ENCODE measurements around the gene ALAS2. TPM values are rescaled to one million over a fixed set of nuclear protein-coding genes. Genes with fewer than 3 reads are reported as not detected.

The ALAS2 gene
- total and polyA plus RNA-seq, 5 experiments from 2014 or later = not detected

DNA sequence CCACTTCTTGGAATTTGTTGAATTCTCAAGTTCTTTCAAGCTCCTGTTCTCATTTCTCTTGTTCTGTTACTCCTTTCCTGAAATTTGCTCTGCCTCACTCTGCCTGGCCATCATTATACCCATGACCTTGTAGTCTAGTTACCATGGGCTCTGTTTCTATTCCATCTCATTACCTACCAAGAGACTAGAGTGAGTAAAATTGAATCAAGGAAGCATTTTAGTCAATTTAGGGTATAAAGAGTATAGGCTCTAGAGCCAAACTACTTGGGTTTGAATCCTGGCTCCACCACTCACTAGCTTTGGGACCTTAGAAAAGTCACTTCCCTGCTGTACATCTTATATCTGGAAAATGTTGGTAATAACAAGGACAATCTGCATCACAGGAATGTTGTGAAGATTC, 2.2 kb downstream of the ALAS2 start:
- Mint-ChIP-seq H3K36me3 (peaks cover 0 to 2% (median 0%) of the 10 kb centered on the region in 3 donors), H3K27me3 (no peaks in the 10 kb centered on the region), H3K27ac (no peak overlapping the region), H3K4me3 (no peak overlapping the region), H3K9me3 (no peaks in the 10 kb centered on the region), H3K4me1 (peaks cover 3 to 11% (median 7%) of the 10 kb centered on the region in 4 donors)
- ATAC-seq = no peak
- no peak for DNase-seq
- POLR2A ChIA-PET = no interaction called here

DNA sequence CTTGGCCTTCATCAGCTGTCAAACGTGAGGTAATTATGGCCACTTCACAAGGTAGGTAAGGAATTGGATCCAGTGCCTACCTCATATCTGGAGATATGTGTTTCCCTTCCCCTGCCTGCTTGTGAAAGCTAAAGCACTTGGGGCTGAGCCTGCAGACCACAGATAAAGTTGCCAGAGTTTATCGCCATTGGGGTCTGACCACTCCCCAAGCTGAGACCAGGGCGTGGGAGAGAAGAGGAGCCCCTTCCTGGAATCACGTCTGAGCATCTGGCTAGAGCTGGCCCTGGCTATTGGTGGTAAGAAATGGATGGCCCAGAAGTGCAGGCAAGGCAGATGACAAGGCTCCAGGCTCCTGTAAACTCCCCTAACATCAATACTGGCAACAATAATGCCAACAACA, 2.7 kb downstream of the ALAS2 start:
- DNase-seq (no peak), ATAC-seq (no peak)
- H3K36me3 Mint-ChIP-seq = peaks cover 0 to 2% (median 0%) of the 10 kb centered on the region in 3 donors
- peaks cover 3 to 11% (median 7%) of the 10 kb centered on the region in 4 donors for H3K4me1 Mint-ChIP-seq
- no peak overlapping the region for H3K27ac Mint-ChIP-seq
- H3K27me3 Mint-ChIP-seq = no peaks in the 10 kb centered on the region
- H3K9me3 Mint-ChIP-seq = no peaks in the 10 kb centered on the region
- H3K4me3 Mint-ChIP-seq = no peak overlapping the region
- POLR2A ChIA-PET = no interaction called here

DNA sequence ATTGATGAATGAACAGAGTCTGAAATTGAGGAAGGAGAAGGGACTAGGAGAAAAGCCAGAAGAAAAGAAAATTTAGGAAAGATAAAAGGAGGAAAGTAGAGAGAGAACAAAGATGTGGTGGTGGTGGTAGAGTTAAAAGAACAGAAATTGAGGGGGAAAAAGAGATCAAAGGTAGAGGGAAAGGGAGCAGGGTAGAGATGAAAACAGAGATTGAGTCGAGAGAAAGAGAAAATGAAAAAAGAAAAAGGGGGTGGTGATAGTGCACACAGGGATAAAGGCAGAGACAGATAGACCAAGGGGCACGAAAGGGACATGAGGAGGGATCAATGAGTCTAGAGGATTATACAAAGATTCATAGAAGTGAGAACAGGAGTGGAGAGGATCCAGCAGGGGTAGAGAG, 3.9 kb downstream of the ALAS2 start:
- Mint-ChIP-seq H3K27me3 (no peaks in the 10 kb centered on the region), H3K36me3 (peaks cover 0 to 2% (median 0%) of the 10 kb centered on the region in 3 donors), H3K4me1 (peaks cover 3 to 11% (median 7%) of the 10 kb centered on the region in 4 donors), H3K9me3 (no peaks in the 10 kb centered on the region), H3K4me3 (no peak overlapping the region), H3K27ac (peak overlapping the region in 3 of 10 donors; percentile 61 to 72 (median 61))
- POLR2A ChIA-PET = no interaction called here
- ATAC-seq = no peak
- DNase-seq = no peak

DNA sequence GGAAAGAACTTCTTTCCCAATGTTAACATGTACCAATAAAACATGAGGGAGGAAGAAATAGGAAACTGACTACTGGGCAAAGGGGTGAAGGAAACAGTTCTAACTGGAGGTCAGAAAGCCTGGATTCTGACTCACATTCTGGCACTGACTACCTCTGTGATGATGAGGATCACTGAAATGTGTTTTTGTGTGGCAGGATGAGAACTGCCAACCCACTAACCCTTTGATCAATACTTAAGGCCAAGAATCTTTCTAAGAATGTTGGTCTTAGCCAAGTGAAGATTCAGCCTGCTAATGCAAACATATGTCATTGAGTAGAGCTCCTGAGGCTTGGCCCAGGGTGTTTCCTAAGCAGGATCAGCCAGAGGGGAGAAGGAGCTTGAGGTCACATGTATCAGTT, 4.6 kb downstream of the ALAS2 start:
- H3K27me3 Mint-ChIP-seq = peaks cover 0 to 1% (median 0%) of the 10 kb centered on the region in 5 donors
- DNase-seq = no peak
- H3K4me1 Mint-ChIP-seq = peaks cover 3 to 11% (median 7%) of the 10 kb centered on the region in 4 donors
- H3K27ac Mint-ChIP-seq = peak overlapping the region in 1 of 10 donors; percentile 72
- no peaks in the 10 kb centered on the region for H3K9me3 Mint-ChIP-seq
- no peak for ATAC-seq
- POLR2A ChIA-PET = no interaction called here
- H3K4me3 Mint-ChIP-seq = no peak overlapping the region
- H3K36me3 Mint-ChIP-seq = peaks cover 0 to 6% (median 0%) of the 10 kb centered on the region in 3 donors

DNA sequence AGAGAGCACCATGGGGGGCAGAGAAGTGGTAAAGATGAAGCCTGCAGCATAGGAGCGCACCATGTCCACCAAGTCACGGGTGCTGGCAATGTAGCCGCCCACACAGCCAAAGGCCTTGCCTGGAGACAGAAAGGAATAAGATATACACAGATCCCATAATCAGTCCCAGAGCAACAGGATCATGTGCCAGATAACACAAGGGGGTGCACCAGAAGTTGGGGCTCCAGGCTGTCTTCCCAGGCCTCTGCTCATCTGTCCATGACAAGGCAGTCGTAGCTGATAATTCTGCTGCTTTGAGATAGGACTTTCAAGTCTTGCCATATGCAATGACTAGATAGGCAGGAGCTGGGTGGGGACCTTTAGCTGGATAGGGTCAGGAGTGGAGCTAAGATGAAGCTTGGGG, 15.9 kb downstream of the ALAS2 start:
- H3K9me3 Mint-ChIP-seq = no peaks in the 10 kb centered on the region
- H3K27me3 Mint-ChIP-seq = no peaks in the 10 kb centered on the region
- H3K4me1 Mint-ChIP-seq = peaks cover 0 to 3% (median 1%) of the 10 kb centered on the region in 4 donors
- H3K36me3 Mint-ChIP-seq = no peaks in the 10 kb centered on the region
- H3K27ac Mint-ChIP-seq = no peak overlapping the region
- POLR2A ChIA-PET = no interaction called here
- ATAC-seq (no peak), DNase-seq (no peak)
- H3K4me3 Mint-ChIP-seq = no peak overlapping the region

DNA sequence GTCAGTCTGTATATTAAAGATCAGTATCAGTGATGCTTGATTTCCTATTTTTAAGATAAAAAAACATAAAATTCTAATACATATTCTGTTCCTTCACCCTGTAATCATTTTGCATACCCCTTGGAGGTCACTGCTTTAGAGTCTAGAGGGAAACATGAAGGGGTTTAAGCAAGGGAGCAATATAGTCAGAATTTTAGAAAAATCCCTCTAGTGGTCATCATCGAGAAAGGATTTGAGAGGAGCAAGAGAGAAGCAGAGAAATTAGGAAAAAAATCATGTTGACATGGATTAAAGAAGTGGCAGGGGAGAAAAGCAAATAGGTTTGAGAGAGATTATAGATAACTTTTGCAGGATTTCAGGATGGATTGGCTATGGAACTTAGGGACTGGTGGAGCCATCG, 19.5 kb downstream of the ALAS2 start:
- no peak for DNase-seq
- Mint-ChIP-seq H3K4me1 (peaks cover 2 to 21% (median 10%) of the 10 kb centered on the region in 4 donors), H3K4me3 (no peak overlapping the region), H3K27me3 (no peaks in the 10 kb centered on the region), H3K27ac (no peak overlapping the region), H3K9me3 (no peaks in the 10 kb centered on the region), H3K36me3 (peaks cover 0 to 10% (median 0%) of the 10 kb centered on the region in 3 donors)
- no peak for ATAC-seq
- POLR2A ChIA-PET = interaction anchor here (3.7 kb wide), 1 partner anchor 11 kb away, joined by 11 read pairs; the partner anchor contains the start of gene APEX2

DNA sequence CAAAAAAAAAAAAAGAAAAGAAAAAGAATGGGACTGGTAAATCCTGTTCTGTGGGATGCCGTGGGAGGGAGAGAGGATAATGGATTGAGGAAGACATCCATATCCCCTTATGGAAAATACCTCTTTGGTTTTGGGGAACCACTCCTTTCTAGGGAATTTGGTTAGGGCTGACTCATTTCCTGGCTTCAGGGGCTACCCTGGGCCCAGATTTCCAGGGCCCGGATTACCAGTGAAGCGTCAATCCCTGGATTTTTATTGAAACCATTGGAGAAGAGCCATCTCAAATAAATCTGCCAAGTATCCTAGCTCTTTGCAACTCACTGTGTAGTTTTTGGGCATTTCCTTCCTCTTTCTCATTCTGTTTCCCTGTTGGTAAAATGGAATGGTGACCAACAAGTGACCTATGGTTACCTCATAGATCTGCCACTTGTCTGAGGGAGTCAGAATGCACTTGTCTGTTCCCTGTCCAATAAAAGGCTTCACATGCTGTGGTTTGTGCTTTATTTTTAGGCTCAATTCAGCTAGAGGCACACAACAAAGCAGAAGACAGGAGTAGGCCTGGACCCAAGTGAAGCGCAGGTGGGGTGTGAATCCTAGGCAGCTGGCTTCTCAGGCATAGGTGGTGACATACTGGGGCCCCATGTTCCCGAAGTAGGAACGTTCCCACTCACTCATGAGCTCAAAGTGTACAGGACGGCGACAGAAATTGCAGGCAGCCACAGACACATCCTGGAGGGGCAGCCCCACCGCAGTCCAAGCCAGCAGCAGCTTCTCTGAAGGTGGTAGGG, 22.0 kb downstream of the ALAS2 start:
- DNase-seq (peak in 4 of 10 donors; percentile 5 to 17 (median 17)), ATAC-seq (peak; percentile 52 to 65)
- no peaks in the 10 kb centered on the region for H3K27me3 Mint-ChIP-seq
- no peak overlapping the region for H3K4me3 Mint-ChIP-seq
- POLR2A ChIA-PET = interaction anchor here (0.6 to 3.7 kb wide), 2 partner anchors 9 to 87 kb away, joined by 5 to 11 read pairs; partner anchors contain the start of gene APEX2
- no peaks in the 10 kb centered on the region for H3K9me3 Mint-ChIP-seq
- H3K27ac Mint-ChIP-seq = peak overlapping the region in 4 of 10 donors; percentile 14 to 51 (median 26)
- peaks cover 6 to 32% (median 17%) of the 10 kb centered on the region in 4 donors for H3K4me1 Mint-ChIP-seq
- peaks cover 0 to 32% (median 0%) of the 10 kb centered on the region in 3 donors for H3K36me3 Mint-ChIP-seq

DNA sequence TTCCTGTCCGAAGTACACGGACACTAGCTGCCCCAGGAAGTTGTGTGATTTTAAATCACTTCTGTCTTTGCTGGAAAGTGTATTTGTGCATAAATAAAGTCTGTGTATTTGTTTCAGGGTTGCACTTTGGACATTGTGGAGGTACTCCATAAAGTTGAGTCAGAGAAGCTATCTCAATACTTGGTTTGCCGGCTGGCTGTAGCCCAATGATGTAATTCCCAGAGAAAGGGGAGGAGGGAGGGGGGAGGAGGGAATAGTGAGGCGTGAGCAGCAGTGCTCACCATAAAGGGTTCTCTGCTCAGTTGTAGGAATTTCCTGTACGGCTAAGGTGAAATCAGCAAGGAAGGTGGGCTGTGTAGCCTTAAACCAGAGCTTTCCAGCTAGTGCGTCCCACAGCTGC, 23.1 kb downstream of the ALAS2 start:
- POLR2A ChIA-PET = interaction anchor here (3.7 kb wide), 1 partner anchor 7 kb away, joined by 11 read pairs; the partner anchor contains the start of gene APEX2
- no peak overlapping the region for H3K4me3 Mint-ChIP-seq
- H3K4me1 Mint-ChIP-seq = peaks cover 6 to 36% (median 22%) of the 10 kb centered on the region in 4 donors
- no peaks in the 10 kb centered on the region for H3K27me3 Mint-ChIP-seq
- H3K27ac Mint-ChIP-seq = peak overlapping the region in 1 of 10 donors; percentile 29
- H3K36me3 Mint-ChIP-seq = peaks cover 0 to 39% (median 0%) of the 10 kb centered on the region in 3 donors
- H3K9me3 Mint-ChIP-seq = no peaks in the 10 kb centered on the region
- DNase-seq (no peak), ATAC-seq (no peak)

DNA sequence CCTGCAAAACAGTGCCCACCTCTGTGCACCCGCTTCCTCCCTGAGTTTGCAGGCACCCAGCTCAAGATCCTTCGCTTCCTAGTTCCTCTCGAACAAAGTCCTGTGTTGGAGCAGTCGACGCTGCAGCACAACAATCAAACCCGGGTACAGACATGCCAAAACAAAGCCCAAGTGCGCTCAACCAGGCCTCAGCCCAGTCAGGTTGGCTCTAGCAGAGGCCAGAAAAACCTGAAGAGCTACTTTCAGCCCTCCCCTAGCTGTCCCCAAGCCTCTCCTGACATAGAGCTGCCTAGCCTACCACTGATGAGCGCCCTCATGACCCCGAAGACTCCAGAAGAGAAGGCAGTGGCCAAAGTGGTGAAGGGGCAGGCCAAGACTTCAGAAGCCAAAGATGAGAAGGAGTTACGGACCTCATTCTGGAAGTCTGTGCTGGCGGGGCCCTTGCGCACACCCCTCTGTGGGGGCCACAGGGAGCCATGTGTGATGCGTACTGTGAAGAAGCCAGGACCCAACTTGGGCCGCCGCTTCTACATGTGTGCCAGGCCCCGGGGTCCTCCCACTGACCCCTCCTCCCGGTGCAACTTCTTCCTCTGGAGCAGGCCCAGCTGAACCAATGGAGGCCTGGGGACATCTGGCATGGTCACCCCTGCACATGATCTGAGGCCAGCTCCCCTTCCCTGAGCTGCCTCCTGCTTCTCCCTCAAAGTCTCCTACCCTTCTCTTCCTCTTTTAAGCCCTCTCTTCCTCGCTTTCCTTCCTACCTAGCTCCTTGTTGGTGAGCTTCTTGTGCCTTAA, 23.8 kb downstream of the ALAS2 start:
- POLR2A ChIA-PET = interaction anchor here (0.5 to 3.7 kb wide), 2 partner anchors 7 to 27 kb away, joined by 3 to 11 read pairs; partner anchors contain the start of gene APEX2
- ATAC-seq (no peak), DNase-seq (no peak)
- H3K4me1 Mint-ChIP-seq = peaks cover 6 to 42% (median 25%) of the 10 kb centered on the region in 4 donors
- H3K36me3 Mint-ChIP-seq = peaks cover 0 to 41% (median 0%) of the 10 kb centered on the region in 3 donors
- H3K27me3 Mint-ChIP-seq = no peaks in the 10 kb centered on the region
- no peaks in the 10 kb centered on the region for H3K9me3 Mint-ChIP-seq
- H3K27ac Mint-ChIP-seq = peak overlapping the region in 1 of 10 donors; percentile 72
- no peak overlapping the region for H3K4me3 Mint-ChIP-seq

DNA sequence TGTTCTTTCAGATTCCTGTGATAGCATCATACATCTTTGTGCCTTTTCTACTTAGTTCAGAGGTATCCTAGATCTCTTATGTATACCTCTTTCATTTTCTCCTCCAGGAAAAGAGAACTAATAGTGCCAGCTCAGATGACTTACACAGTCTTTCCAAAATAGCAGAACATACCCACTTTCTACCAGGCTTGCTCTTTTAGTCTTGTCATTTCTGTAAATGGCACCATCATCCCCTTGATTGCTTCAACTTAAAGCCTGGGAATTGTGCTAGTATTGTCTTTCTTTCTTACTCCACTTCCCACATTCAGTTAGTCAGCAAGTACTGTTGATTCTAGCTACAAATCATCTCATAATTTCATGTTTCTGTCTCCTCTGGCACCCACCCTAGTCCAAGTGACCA, 25.5 kb downstream of the ALAS2 start:
- no peaks in the 10 kb centered on the region for H3K9me3 Mint-ChIP-seq
- POLR2A ChIA-PET = no interaction called here
- peak overlapping the region in 1 of 10 donors; percentile 71 for H3K27ac Mint-ChIP-seq
- peaks cover 17 to 57% (median 41%) of the 10 kb centered on the region in 4 donors for H3K4me1 Mint-ChIP-seq
- H3K36me3 Mint-ChIP-seq = peaks cover 0 to 43% (median 0%) of the 10 kb centered on the region in 3 donors
- no peak for DNase-seq
- H3K27me3 Mint-ChIP-seq = no peaks in the 10 kb centered on the region
- ATAC-seq = no peak
- no peak overlapping the region for H3K4me3 Mint-ChIP-seq

DNA sequence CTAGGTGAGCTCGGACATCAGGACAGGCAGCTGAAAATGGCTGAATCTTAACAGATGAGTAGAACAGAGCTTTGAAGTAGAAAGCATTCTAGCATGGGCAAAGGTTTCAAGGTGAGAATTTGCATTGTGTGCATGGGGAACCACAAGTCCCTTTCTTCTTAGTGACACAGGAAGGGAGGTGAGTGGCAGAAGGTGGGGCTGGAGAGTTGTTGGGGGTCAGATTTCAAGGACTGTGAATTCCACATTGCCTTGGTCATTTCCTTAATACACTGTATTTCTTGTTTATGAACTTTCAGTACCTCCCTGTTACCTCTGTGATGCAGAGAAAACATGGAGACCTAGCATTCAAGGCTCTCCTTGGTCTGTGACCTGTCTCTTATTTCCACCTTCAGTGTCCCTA, 26.5 kb downstream of the ALAS2 start:
- Mint-ChIP-seq H3K9me3 (peaks cover 0 to 1% (median 0%) of the 10 kb centered on the region in 9 donors), H3K4me3 (peak overlapping the region in 1 of 10 donors; percentile 34), H3K27me3 (no peaks in the 10 kb centered on the region), H3K27ac (peak overlapping the region in 1 of 10 donors; percentile 4), H3K4me1 (peaks cover 19 to 55% (median 47%) of the 10 kb centered on the region in 4 donors), H3K36me3 (peaks cover 0 to 43% (median 0%) of the 10 kb centered on the region in 3 donors)
- DNase-seq = no peak
- ATAC-seq = no peak
- POLR2A ChIA-PET = no interaction called here

DNA sequence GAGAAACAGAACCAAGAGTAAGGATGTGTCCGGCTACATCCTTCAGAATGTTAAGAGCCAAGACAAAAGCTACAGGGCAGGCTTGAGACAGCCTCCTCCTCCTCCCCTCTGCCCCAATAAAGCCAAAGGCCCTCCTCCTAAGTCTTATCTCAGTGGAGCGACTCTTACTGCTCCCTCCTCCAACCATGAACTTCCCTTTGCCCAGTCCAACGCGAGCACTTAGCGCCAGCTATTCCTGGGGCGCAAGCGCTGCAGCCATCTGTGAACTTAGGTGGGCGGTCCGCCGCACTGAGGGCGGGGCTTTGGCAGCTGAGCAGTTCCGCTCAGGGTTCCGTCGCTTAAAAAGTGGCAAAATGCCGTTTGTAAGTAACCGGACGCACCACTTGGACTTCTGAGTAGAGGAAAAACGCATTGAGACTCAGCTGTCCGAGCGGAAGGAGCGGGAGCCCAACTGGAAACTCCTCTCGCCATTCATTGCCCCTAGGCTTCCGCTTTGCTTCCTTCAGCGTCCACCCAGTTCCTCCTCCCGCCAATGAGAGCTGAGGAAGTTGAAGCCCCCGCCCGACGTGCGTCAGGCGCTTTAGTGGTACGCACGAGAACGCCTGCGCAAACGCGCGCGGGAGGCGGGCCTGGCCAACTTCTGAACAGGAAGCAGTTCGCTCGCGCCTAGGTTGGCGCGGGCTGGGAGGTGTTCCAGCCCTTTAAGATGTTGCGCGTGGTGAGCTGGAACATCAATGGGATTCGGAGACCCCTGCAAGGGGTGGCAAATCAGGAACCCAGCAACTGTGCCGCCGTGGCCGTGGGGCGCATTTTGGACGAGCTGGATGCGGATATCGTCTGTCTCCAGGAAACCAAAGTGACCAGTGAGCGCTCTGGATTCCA, 30.8 kb downstream of the ALAS2 start, which contains the start of gene APEX2:
Gene APEX2 (plus strand): TSS at position 647 of the 882 bp plus-strand sequence. CDS start 60 bp downstream, at position 707.
- peaks cover 0 to 21% (median 0%) of the 10 kb centered on the region in 3 donors for H3K36me3 Mint-ChIP-seq

More for the DNA sequence above, 30.8 kb downstream of the ALAS2 start, which contains the start of gene APEX2:
- Mint-ChIP-seq H3K4me3 (peak within 1 kb of the TSS; percentile 89 to 96 (median 94)), H3K9me3 (peaks cover 0 to 1% (median 0%) of the 10 kb centered on the region in 9 donors), H3K27ac (peak within 1 kb of the TSS; percentile 93 to 98 (median 96)), H3K4me1 (peaks cover 14 to 41% (median 39%) of the 10 kb centered on the region in 4 donors), H3K27me3 (no peaks in the 10 kb centered on the region)
- POLR2A ChIA-PET = interaction anchor here (0.5 to 2.0 kb wide), 13 partner anchors 9 to 957 kb away, joined by 3 to 11 read pairs (median 4); partner anchors contain the start of genes FAM120C, GNL3L and PHF8
- peak; percentile 94 for ATAC-seq
- peak; percentile 74 to 93 (median 86) for DNase-seq

Data from naive thymus-derived CD8-positive, alpha-beta T cell (primary cell).